H1 (cell line): ENCODE results near the gene EVA1C. TPM values are rescaled to one million over a fixed set of nuclear protein-coding genes. Genes with fewer than 3 reads are reported as not detected.

Experiments used
- CTCF ChIA-PET: fragments of 300-600 bp; sonication (Branson Sonifier 250); formaldehyde crosslinking; loops from one replicate; lab custom pipeline; 2021; ENCODE audit not compliant: partially characterized antibody; lab: Charles Lee
- POLR2A ChIA-PET: fragments of 300-600 bp; sonication (Branson Sonifier 250); formaldehyde crosslinking; loops from one replicate; lab custom pipeline; 2021; ENCODE audit warnings: inconsistent platforms; ENCODE audit not compliant: partially characterized antibody; lab: Charles Lee
- DNase-seq, 2 experiments: peaks; one replicate each; pipeline versions ENCODE4 v3.0.0 to v3.0.0-alpha.2; 2010 to 2022; ENCODE audit warnings: low spot score in 2 of 2, low read depth in 1 of 2, mixed read lengths in 1 of 2
- FAIRE-seq: peaks from 2 replicates; lab custom pipeline; 2011; peaks lifted over from hg19 to GRCh38; lab: Jason Lieb, UNC
- H2AFZ ChIP-seq: 2 replicates; pipeline ENCODE4 v1.8.1; 2012; ENCODE audit warnings: low read length, inconsistent platforms
- H2AK5ac ChIP-seq: 2 replicates; pipeline ENCODE4 v1.6.1; 2013; ENCODE audit warnings: low read depth, low read length
- H2BK120ac ChIP-seq: replicated peaks from 2 replicates; pipeline ENCODE3; 2013; ENCODE audit warnings: low read depth, low read length, inconsistent platforms
- H2BK12ac ChIP-seq: 2 replicates; pipeline ENCODE4 v1.6.1; 2013; ENCODE audit warnings: low read depth, low read length
- H2BK15ac ChIP-seq: 2 replicates; pipeline ENCODE4 v1.6.1; 2013; ENCODE audit warnings: low read length
- H2BK20ac ChIP-seq: 2 replicates; pipeline ENCODE4 v1.6.1; 2013; ENCODE audit warnings: low read length
- H2BK5ac ChIP-seq: 2 replicates; pipeline ENCODE4 v1.6.1; 2013; ENCODE audit warnings: low read depth, low read length
- H3K14ac ChIP-seq: 2 replicates; pipeline ENCODE4 v1.6.1; 2013; ENCODE audit warnings: inconsistent platforms; ENCODE audit not compliant: insufficient read length
- H3K18ac ChIP-seq: 2 replicates; pipeline ENCODE4 v1.6.1; 2013; ENCODE audit warnings: low read length; ENCODE audit errors: extremely low read depth
- H3K23ac ChIP-seq: 2 replicates; pipeline ENCODE4 v1.6.1; 2013; ENCODE audit warnings: inconsistent platforms; ENCODE audit not compliant: insufficient read length
- H3K23me2 ChIP-seq: 2 replicates; pipeline ENCODE4 v1.6.1; 2013; ENCODE audit warnings: low read depth, low read length
- H3K27ac ChIP-seq: 2 replicates; pipeline ENCODE4 v1.6.1; 2011; ENCODE audit warnings: low read depth, low read length, inconsistent platforms
- H3K27me3 ChIP-seq, 4 experiments: replicated peaks in 1 of 4; 1 replicate in 1 of 4; 2 replicates in 3 of 4; pipeline versions ENCODE4 v1.6.1 to v1.8.1; 2011 to 2013; ENCODE audit warnings: low read length in 3 of 4, mild to moderate bottlenecking in 3 of 4, inconsistent platforms in 2 of 4, mixed read lengths in 2 of 4, moderate library complexity in 1 of 4; ENCODE audit not compliant: control insufficient read depth in 3 of 4, insufficient read depth in 3 of 4; ENCODE audit errors: extremely low read depth in 1 of 4
- H3K36me3 ChIP-seq, 4 experiments: 2 replicates each; pipeline versions ENCODE4 v1.6.1 to v1.8.1; 2011 to 2013; ENCODE audit warnings: mild to moderate bottlenecking in 4 of 4, low read length in 3 of 4, moderate library complexity in 2 of 4, control low read depth in 1 of 4, inconsistent platforms in 1 of 4; ENCODE audit not compliant: insufficient read depth in 4 of 4, control insufficient read depth in 2 of 4
- H3K4ac ChIP-seq: replicated peaks from 2 replicates; pipeline ENCODE3; 2013; ENCODE audit warnings: low read length, low read depth, mixed read lengths, inconsistent platforms; ENCODE audit not compliant: insufficient read length
- H3K4me1 ChIP-seq, 4 experiments: replicated peaks in 1 of 4; 1 replicate in 1 of 4; 2 replicates in 3 of 4; pipeline versions ENCODE4 v1.6.1 to v1.8.1; 2011 to 2013; ENCODE audit warnings: low read length in 3 of 4, inconsistent platforms in 2 of 4, mixed read lengths in 1 of 4; ENCODE audit not compliant: insufficient read depth in 4 of 4, control insufficient read depth in 3 of 4
- H3K4me2 ChIP-seq, 2 experiments: 2 replicates each; pipeline versions ENCODE4 v1.6.1 to v1.8.1; 2011 to 2013; ENCODE audit warnings: low read depth in 2 of 2, low read length in 2 of 2, control low read depth in 1 of 2, inconsistent platforms in 1 of 2, mild to moderate bottlenecking in 1 of 2; ENCODE audit not compliant: insufficient read depth in 1 of 2
- H3K4me3 ChIP-seq, 4 experiments: fragments of 200-600, 300-600 bp in 1 of 4; sonication (generic), shearing (Covaris generic), sonication (Bioruptor Twin) in 1 of 4; 2 replicates each; pipeline versions ENCODE4 v1.5.1 to v1.8.1; 2011 to 2016; ENCODE audit warnings: low read length in 4 of 4, low read depth in 3 of 4, control low read depth in 2 of 4, inconsistent platforms in 2 of 4, mild to moderate bottlenecking in 2 of 4, mixed read lengths in 1 of 4, moderate library complexity in 1 of 4; ENCODE audit not compliant: insufficient read depth in 2 of 4; ENCODE audit errors: extremely low read depth in 1 of 4
- H3K56ac ChIP-seq: replicated peaks from 2 replicates; pipeline ENCODE3; 2013; ENCODE audit warnings: low read depth, mild to moderate bottlenecking, mixed read lengths, low read length, inconsistent platforms; ENCODE audit not compliant: insufficient read length
- H3K79me1 ChIP-seq: 2 replicates; pipeline ENCODE4 v1.6.1; 2013; ENCODE audit warnings: low read depth, low read length, control low read depth
- H3K79me2 ChIP-seq, 2 experiments: 2 replicates each; pipeline versions ENCODE4 v1.6.1 to v1.8.1; 2012 to 2013; ENCODE audit warnings: low read length in 2 of 2, mild to moderate bottlenecking in 2 of 2, inconsistent platforms in 1 of 2; ENCODE audit not compliant: insufficient read depth in 2 of 2, control insufficient read depth in 1 of 2
- H3K9ac ChIP-seq, 4 experiments: replicated peaks in 1 of 4; 1 replicate in 1 of 4; 2 replicates in 3 of 4; pipeline versions ENCODE4 v1.6.1 to v1.8.1; 2011 to 2013; ENCODE audit warnings: low read depth in 3 of 4, low read length in 3 of 4, control low read depth in 2 of 4, mild to moderate bottlenecking in 2 of 4, moderate library complexity in 2 of 4, inconsistent platforms in 1 of 4; ENCODE audit errors: extremely low read depth in 1 of 4
- H3K9me3 ChIP-seq, 2 experiments: 2 replicates each; pipeline versions ENCODE4 v1.6.1 to v1.8.1; 2012 to 2013; ENCODE audit warnings: mild to moderate bottlenecking in 2 of 2, moderate library complexity in 2 of 2, control low read depth in 1 of 2, inconsistent platforms in 1 of 2, low read depth in 1 of 2, low read length in 1 of 2, mixed read lengths in 1 of 2; ENCODE audit not compliant: insufficient read depth in 2 of 2
- H4K20me1 ChIP-seq, 2 experiments: replicated peaks in 1 of 2; 2 replicates each; pipeline versions ENCODE3 to v1.8.1; 2011 to 2013; ENCODE audit warnings: inconsistent platforms in 2 of 2, low read length in 2 of 2, mild to moderate bottlenecking in 1 of 2; ENCODE audit not compliant: insufficient read depth in 2 of 2, control insufficient read depth in 1 of 2
- H4K5ac ChIP-seq: 2 replicates; pipeline ENCODE4 v1.6.1; 2013; ENCODE audit warnings: low read length, low read depth, mixed read lengths, inconsistent platforms; ENCODE audit not compliant: insufficient read length
- H4K8ac ChIP-seq: 2 replicates; pipeline ENCODE4 v1.8.0; 2013; ENCODE audit warnings: mild to moderate bottlenecking, moderate library complexity, low read length, inconsistent platforms; ENCODE audit not compliant: insufficient read depth; ENCODE audit errors: extremely low read depth
- H4K91ac ChIP-seq: replicated peaks from 2 replicates; pipeline ENCODE3; 2013; ENCODE audit warnings: low read length, mixed read lengths, inconsistent platforms; ENCODE audit not compliant: insufficient read length
- ASH2L ChIP-seq: fragments of 200-600, 300-600 bp; sonication (generic); IDR thresholded peaks from one replicate; pipeline ENCODE4 v1.7.1; 2017; ENCODE audit warnings: low read length
- BACH1 ChIP-seq: IDR thresholded peaks from 2 replicates; pipeline ENCODE4 v1.6.1; 2012; ENCODE audit warnings: low read length, improper control_type of control experiment
- CREB1 ChIP-seq: IDR thresholded peaks from 2 replicates; pipeline ENCODE4 v1.6.1; 2012; ENCODE audit warnings: inconsistent platforms
- EGR1 ChIP-seq: IDR thresholded peaks from 2 replicates; pipeline ENCODE4 v1.6.1; 2011; ENCODE audit warnings: low read depth, low read length, borderline replicate concordance
- EP300 ChIP-seq, 2 experiments: IDR thresholded peaks; 1 replicate in 1 of 2; 2 replicates in 1 of 2; pipeline ENCODE4 v1.6.1; 2011 to 2012; ENCODE audit warnings: low read depth in 2 of 2, low read length in 2 of 2, mild to moderate bottlenecking in 2 of 2, borderline replicate concordance in 1 of 2, inconsistent platforms in 1 of 2, moderate library complexity in 1 of 2
- EZH2 ChIP-seq: fragments of 200-600 bp; sonication (generic); IDR thresholded peaks from 2 replicates; pipeline ENCODE4 v1.7.1; 2012; ENCODE audit warnings: low read depth, mild to moderate bottlenecking, moderate library complexity, low read length, inconsistent platforms; ENCODE audit not compliant: severe bottlenecking
- FOSL1 ChIP-seq: IDR thresholded peaks from 2 replicates; pipeline ENCODE4 v1.6.1; 2011; ENCODE audit warnings: mild to moderate bottlenecking, low read depth, low read length, moderate library complexity; ENCODE audit not compliant: insufficient read depth
- KDM1A ChIP-seq: fragments of 200-600, 300-600 bp; sonication (generic); IDR thresholded peaks from 2 replicates; pipeline ENCODE4 v1.7.1; 2016; ENCODE audit warnings: mild to moderate bottlenecking, low read length, borderline replicate concordance
- SIRT6 ChIP-seq: IDR thresholded peaks from one replicate; pipeline ENCODE4 v1.7.1; 2012; ENCODE audit warnings: low read length, inconsistent platforms
- SUZ12 ChIP-seq: fragments of 200-600 bp; sonication (generic); IDR thresholded peaks from 2 replicates; pipeline ENCODE4 v1.6.1; 2012; ENCODE audit warnings: mild to moderate bottlenecking, inconsistent platforms, low read length, moderate library complexity, mixed read lengths
- TAF1 ChIP-seq: IDR thresholded peaks from 2 replicates; pipeline ENCODE4 v1.6.1; 2011; ENCODE audit warnings: mild to moderate bottlenecking, low read depth, low read length
- TEAD4 ChIP-seq: IDR thresholded peaks from 2 replicates; pipeline ENCODE4 v1.6.1; 2012; ENCODE audit warnings: low read depth, low read length, inconsistent platforms, mixed read lengths
- WGBS, 2 experiments: shearing (Covaris generic) in 1 of 2; methylation state at CpG; one replicate each; pipeline versions ENCODE4 v1.1.6 to v1.1.7; 2013 to 2015; ENCODE audit warnings: low lambda C conversion rate in 2 of 2, mixed read lengths in 2 of 2, inconsistent platforms in 1 of 2, low coverage in 1 of 2, missing lambda C conversion rate in 1 of 2; ENCODE audit not compliant: insufficient replicate concordance in 2 of 2, insufficient coverage in 1 of 2, insufficient read length in 1 of 2; ENCODE audit errors: extremely low coverage in 1 of 2, missing lambda C conversion rate in 1 of 2; 5-methylcytosine and 5-hydroxymethylcytosine counted together
- polyA plus RNA-seq, 7 experiments: library from polyadenylated mRNA; depleted of rRNA in 3 of 7; stranded (reverse) in 5 of 7; unstranded in 2 of 7; fragments of >200 nt in 5 of 7; fragments of 200-250 nt in 2 of 7; gene quantifications; 1 replicate in 5 of 7; 2 replicates in 1 of 7; 4 replicates in 1 of 7; pipeline versions ENCODE4 v1.2.1 to v1.2.3, GENCODE V29; 2011 to 2013; ENCODE audit warnings: missing spikeins in 2 of 7, mixed read lengths in 2 of 7
- total RNA-seq: library from RNA; stranded (reverse); fragmentation: NEBNext Ultra II Directional; extraction: Animal tissue kit (Norgen Biotek cat#: 25700); gene quantifications from 2 replicates; pipeline ENCODE4 v1.2.1, GENCODE V29; 2021

EVA1C gene
- total and polyA plus RNA-seq, 2 of the 8 experiments (the other 6 are each of a cell fraction or from before 2014, with no cell fraction given): 2.6 to 3.6 TPM

DNA sequence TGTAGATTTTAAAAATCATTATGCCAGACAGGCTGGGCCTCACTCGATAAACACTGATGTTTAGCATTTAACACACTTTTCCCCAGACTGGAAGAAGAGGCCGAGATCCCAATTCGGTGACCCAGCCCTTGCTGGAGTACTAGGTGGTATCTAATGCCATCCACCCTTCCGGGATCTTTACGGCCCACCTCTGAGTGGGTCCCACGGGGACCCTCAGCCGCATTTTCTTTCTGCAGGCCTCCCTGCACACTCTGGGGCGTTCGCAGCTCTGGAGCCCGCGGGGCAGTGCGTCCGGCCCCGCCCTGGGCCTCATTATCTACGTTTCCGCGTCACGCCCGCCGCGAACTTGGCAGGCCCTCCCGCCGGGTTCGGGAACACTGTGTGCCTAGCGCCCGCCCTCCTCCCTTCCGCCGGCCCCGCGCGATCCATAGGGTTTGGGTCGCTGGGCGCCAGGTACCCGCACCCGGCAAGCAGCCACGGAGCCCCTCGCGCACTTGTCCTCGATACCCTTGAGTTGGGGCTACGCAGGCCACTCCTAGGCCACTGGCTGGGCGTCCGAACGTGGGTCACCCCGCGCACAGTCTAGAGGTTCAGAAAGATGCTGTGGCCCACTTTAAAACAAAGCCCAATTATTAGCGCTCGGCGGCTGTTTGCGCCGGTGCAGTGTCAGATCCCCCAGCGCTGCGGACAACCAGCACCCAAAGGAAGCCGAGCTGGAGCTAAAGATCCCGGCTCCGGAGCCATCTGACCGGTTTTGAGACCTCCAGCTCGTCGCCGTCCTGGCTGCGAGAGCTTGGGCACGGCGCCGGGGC lies 950 bp upstream of the EVA1C start:
- WGBS, 2 experiments: 13% methylated on average over 56 of the region's 63 CpGs; no CpG with 5 or more reads in 1 of the 2 experiments
- no peak overlapping the region for H4K5ac ChIP-seq
- no peak overlapping the region for H2BK5ac ChIP-seq
- no peak overlapping the region for H3K27ac ChIP-seq
- H2BK12ac ChIP-seq: no peak overlapping the region
- no peak overlapping the region for H2BK20ac ChIP-seq
- peaks cover 3 to 26% (median 10%) of the 10 kb centered on the region in 4 experiments for H3K4me1 ChIP-seq
- H4K8ac ChIP-seq: peak overlapping the region; percentile 22; the same call in 1 of the 2 replicates
- peaks cover 14% of the 10 kb centered on the region; the same call in 1 of the 2 replicates for H3K23me2 ChIP-seq
- H3K4me3 ChIP-seq: peak overlapping the region; percentile 24 to 63 (median 51)
- no peak overlapping the region for H3K4ac ChIP-seq
- no peaks in the 10 kb centered on the region for H3K79me2 ChIP-seq
- ChIA-PET POLR2A (interaction anchor here (0.9 to 1.1 kb wide), 2 partner anchors 17 to 360 kb away, joined by 3 read pairs; partner anchors contain the start of gene PAXBP1), CTCF (interaction anchor here (0.8 to 3.1 kb wide), 9 partner anchors 9 to 190 kb away, joined by 3 to 13 read pairs (median 4); no protein-coding TSS in a partner anchor)
- no peaks in the 10 kb centered on the region for H3K9me3 ChIP-seq
- H3K56ac ChIP-seq: peak overlapping the region; percentile 33
- DNase-seq (peak in 1 of 2 experiments; percentile 73), FAIRE-seq (no peak)
- no peak overlapping the region for H2BK15ac ChIP-seq
- H4K91ac ChIP-seq: no peak overlapping the region
- no peak overlapping the region for H3K9ac ChIP-seq
- H3K18ac ChIP-seq: peak overlapping the region; percentile 15
- H3K27me3 ChIP-seq: peaks cover 18 to 57% (median 37%) of the 10 kb centered on the region in 4 experiments
- no peaks in the 10 kb centered on the region for H3K79me1 ChIP-seq
- H2AFZ ChIP-seq: no peak overlapping the region; the same call in 1 of the 2 replicates
- H4K20me1 ChIP-seq: no peaks in the 10 kb centered on the region
- H3K4me2 ChIP-seq: peak overlapping the region; percentile 71 to 90
- H3K14ac ChIP-seq: no peak overlapping the region
- H3K36me3 ChIP-seq: no peaks in the 10 kb centered on the region
- H2AK5ac ChIP-seq: no peak overlapping the region
- H3K23ac ChIP-seq: no peak overlapping the region
- no peak overlapping the region for H2BK120ac ChIP-seq
- TF ChIP-seq ASH2L (peak; percentile 15), SIRT6 (no peak), KDM1A (no peak), CREB1 (peak; percentile 25; the same call in 1 of the 2 replicates), BACH1 (no peak), TAF1 (no peak), TEAD4 (no peak), EZH2 (peak; percentile 47), EGR1 (no peak), EP300 (IDR thresholded peaks at IDR 0.05; ENCODE audit: borderline replicate concordance in 1 of 2, low read depth in 2 of 2, low read length in 2 of 2) (no peak), FOSL1 (no peak), SUZ12 (peak; percentile 66)
